DMS153 treated with DMSO at 0.1 percent for 48 hours (cell line): ENCODE results near the gene C5AR2.
"Not testable (repeated sequence)": the region's sequence is repeated elsewhere in the genome, so short reads cannot be mapped to it uniquely, and the experiment has no call there.

Experiments used
- DNase-seq: peaks from one replicate; lab custom pipeline; 2025; ENCODE audit not compliant: unreplicated experiment; lab: John Stamatoyannopoulos, UW

C5AR2 gene

GRCh38 chr19:47358936-47359335 lies 27.0 kb downstream of the C5AR2 start:
- DNase-seq: no peak

GRCh38 chr19:47362321-47362720 lies 30.3 kb downstream of the C5AR2 start:
- no peak for DNase-seq

- no peak for DNase-seq
Observed at GRCh38 chr19:47363758-47364531, 32.0 kb downstream of the C5AR2 start.

GRCh38 chr19:47365455-47365854 lies 33.5 kb downstream of the C5AR2 start:
- DNase-seq: not testable (repeated sequence)

- DNase-seq: no peak
Observed at GRCh38 chr19:47370045-47370611, 38.2 kb downstream of the C5AR2 start.

- no peak for DNase-seq
Observed at GRCh38 chr19:47371261-47371660, 39.3 kb downstream of the C5AR2 start.

- no peak for DNase-seq
Observed at GRCh38 chr19:47372603-47373002, 40.6 kb downstream of the C5AR2 start.

GRCh38 chr19:47373246-47374240 lies 41.6 kb downstream of the C5AR2 start:
- no peak for DNase-seq

- no peak for DNase-seq
Observed at GRCh38 chr19:47374876-47375693, 43.1 kb downstream of the C5AR2 start.

- no peak for DNase-seq
Observed at GRCh38 chr19:47375694-47376588, 44.0 kb downstream of the C5AR2 start.

- DNase-seq: no peak
Observed at GRCh38 chr19:47376589-47377144, 44.7 kb downstream of the C5AR2 start.

- no peak for DNase-seq
Observed at GRCh38 chr19:47377208-47377701, 45.3 kb downstream of the C5AR2 start.

GRCh38 chr19:47377801-47378200 lies 45.8 kb downstream of the C5AR2 start:
- no peak for DNase-seq

- DNase-seq: no peak
Observed at GRCh38 chr19:47378246-47378645, 46.3 kb downstream of the C5AR2 start.

- no peak for DNase-seq
Observed at GRCh38 chr19:47379381-47379938, 47.5 kb downstream of the C5AR2 start.

- no peak for DNase-seq
Observed at GRCh38 chr19:47380559-47380958, 48.6 kb downstream of the C5AR2 start.

- no peak for DNase-seq
Observed at GRCh38 chr19:47381121-47381520, 49.1 kb downstream of the C5AR2 start.

GRCh38 chr19:47381653-47382279 lies 49.8 kb downstream of the C5AR2 start:
- no peak for DNase-seq
